ENCODE measurements around the gene SDF2L1. TPM values are rescaled to one million over a fixed set of nuclear protein-coding genes. Genes with fewer than 3 reads are reported as not detected.

Gene SDF2L1
- total and polyA plus RNA-seq, 10 of the 15 experiments (the other 5 are each of a cell fraction or from before 2014, with no cell fraction given) = 3.0 to 214 (median 55.5) TPM

- Histone ChIP-seq H4K20me1 (ENCODE audit: control insufficient read depth, insufficient read depth) (no peaks in the 10 kb centered on the region), H3K4me2 (ENCODE audit: control insufficient read depth, insufficient read depth) (peak overlapping the region; percentile 23), H3K4me3 (peak overlapping the region; percentile 71; the same call in 1 of the 2 replicates), H2AFZ (ENCODE audit: control insufficient read depth, low read depth, low read length) (peak overlapping the region; percentile 89), H3K9ac (ENCODE audit: control insufficient read depth, insufficient read depth, low read length) (no peak overlapping the region; the same call in 1 of the 2 replicates), H3K27me3 (replicated peaks in 1 of 2; ENCODE audit: control insufficient read depth in 2 of 2, insufficient read depth in 2 of 2, low read length in 1 of 2) (no peaks in the 10 kb centered on the region), H3K9me3 (replicated peaks; ENCODE audit: control insufficient read depth, insufficient read depth, low read length) (no peaks in the 10 kb centered on the region), H3K4me1 (ENCODE audit: control insufficient read depth, insufficient read depth, low read length) (no peaks in the 10 kb centered on the region), H3K36me3 (ENCODE audit: control insufficient read depth in 2 of 2, insufficient read depth in 2 of 2, low read length in 1 of 2) (no peaks in the 10 kb centered on the region), H3K79me2 (ENCODE audit: control insufficient read depth, insufficient read depth, low read length) (peaks cover 13% of the 10 kb centered on the region), H3K27ac (ENCODE audit: control insufficient read depth, insufficient read depth) (peak overlapping the region; percentile 86)
- POLR2A ChIA-PET = interaction anchor here (1.8 to 2.0 kb wide), 2 partner anchors 13 to 19 kb away, joined by 5 to 6 read pairs; no protein-coding TSS in a partner anchor
- FAIRE-seq (no peak), ATAC-seq (no peak), DNase-seq (ENCODE audit: low read depth, low spot score) (no peak)
- RAD21 ChIA-PET (ENCODE audit: unreplicated experiment) = interaction anchor here (1.0 to 1.2 kb wide), 2 partner anchors 19 to 36 kb away, joined by 3 to 5 read pairs; no protein-coding TSS in a partner anchor
- SMC1A ChIA-PET (ENCODE audit: uncharacterized antibody, unreplicated experiment) = interaction anchor here (0.8 to 0.9 kb wide), 3 partner anchors 19 to 24 kb away, joined by 3 read pairs; no protein-coding TSS in a partner anchor
- WGBS (ENCODE audit: insufficient coverage, insufficient replicate concordance, low lambda C conversion rate, missing lambda C conversion rate) = 52% methylated on average over 26 of the region's 26 CpGs
- CTCF ChIA-PET = interaction anchor here (0.7 to 1.3 kb wide), 4 partner anchors 18 to 287 kb away, joined by 3 to 9 read pairs (median 4); partner anchors contain the start of genes PPM1F and YDJC
- intact Hi-C loops (cut with micrococcal nuclease; ENCODE audit: unreplicated experiment) = no loop called here
- no peak for TF ChIP-seq CHD4 (IDR thresholded peaks at IDR 0.05)
- no peak for TF ChIP-seq TARDBP (IDR thresholded peaks at IDR 0.05; ENCODE audit: borderline replicate concordance)
- TF ChIP-seq CREB1 (IDR thresholded peaks at IDR 0.05; ENCODE audit: low read depth) = no peak
- no peak for TF ChIP-seq ATF3 (IDR thresholded peaks at IDR 0.05; ENCODE audit: borderline replicate concordance, extremely low read depth, low read depth, low read length)
- no peak for TF ChIP-seq PAX8 (IDR thresholded peaks at IDR 0.05)
- no TSS peak for BruUV-seq (replicated peaks)
- in situ Hi-C loops (cut with MboI) = no loop called here
These were observed 23.1 kb downstream of the SDF2L1 start for GRCh38 chr22:21665047-21665851.

All from GM12878 (cell line).